SK-N-SH (cell line): ENCODE results near the gene FAM47E.

ENCODE experiments used
- ELF1 ChIP-seq: IDR thresholded peaks from 2 replicates; pipeline ENCODE4 v1.4.0; 2012
- EZH2phosphoT487 ChIP-seq: fragments of 200-600 bp; sonication (generic); IDR thresholded peaks from 2 replicates; pipeline ENCODE4 v1.6.1; 2017; ENCODE audit warnings: low read depth, mixed run types, mild to moderate bottlenecking, antibody characterized with exemption, moderate library complexity, borderline replicate concordance
- JUND ChIP-seq: IDR thresholded peaks from 2 replicates; pipeline ENCODE4 v1.4.0; 2012
- SMC3 ChIP-seq: IDR thresholded peaks from 2 replicates; pipeline ENCODE4 v1.6.1; 2012; ENCODE audit warnings: low read depth, low read length, improper control_type of control experiment
- TF ChIP-seq, protein P1 (sequence below): fragments of 200-600 bp; sonication (generic); IDR thresholded peaks from 2 replicates; pipeline ENCODE4 v1.6.1; 2017; ENCODE audit warnings: antibody characterized with exemption, mild to moderate bottlenecking, moderate library complexity
- TF ChIP-seq, protein P2 (sequence below): IDR thresholded peaks from 2 replicates; pipeline ENCODE4 v1.4.0; 2012; ENCODE audit warnings: low read depth

DNA sequence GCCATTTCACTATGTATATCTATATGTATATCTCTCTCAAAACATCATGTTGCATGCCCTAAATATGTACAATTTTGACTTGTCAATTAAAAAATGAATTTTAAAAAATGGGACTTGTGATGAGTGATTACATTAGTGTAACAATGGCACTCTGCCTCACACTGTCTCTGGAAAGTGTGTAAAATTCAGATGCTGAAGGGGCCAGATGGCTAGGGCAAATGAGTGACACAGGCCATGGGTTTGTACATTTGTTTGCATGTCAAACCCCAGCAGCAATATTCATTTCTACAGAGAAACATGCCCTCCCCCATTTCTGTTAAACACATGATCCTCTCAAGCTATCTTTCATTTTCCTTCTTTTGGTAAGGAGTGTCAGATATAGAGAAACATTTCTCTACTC lies 46.0 kb upstream of the FAM47E start:
- TF ChIP-seq, protein P1, sequence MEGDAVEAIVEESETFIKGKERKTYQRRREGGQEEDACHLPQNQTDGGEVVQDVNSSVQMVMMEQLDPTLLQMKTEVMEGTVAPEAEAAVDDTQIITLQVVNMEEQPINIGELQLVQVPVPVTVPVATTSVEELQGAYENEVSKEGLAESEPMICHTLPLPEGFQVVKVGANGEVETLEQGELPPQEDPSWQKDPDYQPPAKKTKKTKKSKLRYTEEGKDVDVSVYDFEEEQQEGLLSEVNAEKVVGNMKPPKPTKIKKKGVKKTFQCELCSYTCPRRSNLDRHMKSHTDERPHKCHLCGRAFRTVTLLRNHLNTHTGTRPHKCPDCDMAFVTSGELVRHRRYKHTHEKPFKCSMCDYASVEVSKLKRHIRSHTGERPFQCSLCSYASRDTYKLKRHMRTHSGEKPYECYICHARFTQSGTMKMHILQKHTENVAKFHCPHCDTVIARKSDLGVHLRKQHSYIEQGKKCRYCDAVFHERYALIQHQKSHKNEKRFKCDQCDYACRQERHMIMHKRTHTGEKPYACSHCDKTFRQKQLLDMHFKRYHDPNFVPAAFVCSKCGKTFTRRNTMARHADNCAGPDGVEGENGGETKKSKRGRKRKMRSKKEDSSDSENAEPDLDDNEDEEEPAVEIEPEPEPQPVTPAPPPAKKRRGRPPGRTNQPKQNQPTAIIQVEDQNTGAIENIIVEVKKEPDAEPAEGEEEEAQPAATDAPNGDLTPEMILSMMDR = no peak
- TF ChIP-seq EZH2phosphoT487 = no peak
- TF ChIP-seq ELF1 = no peak
- no peak for TF ChIP-seq SMC3
- TF ChIP-seq, protein P2, sequence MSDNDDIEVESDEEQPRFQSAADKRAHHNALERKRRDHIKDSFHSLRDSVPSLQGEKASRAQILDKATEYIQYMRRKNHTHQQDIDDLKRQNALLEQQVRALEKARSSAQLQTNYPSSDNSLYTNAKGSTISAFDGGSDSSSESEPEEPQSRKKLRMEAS = no peak
- TF ChIP-seq JUND = no peak
